ENCODE results near the gene OXER1. TPM values are rescaled to one million over a fixed set of nuclear protein-coding genes. Genes with fewer than 3 reads are reported as not detected.
"Not testable (repeated sequence)": the region's sequence is repeated elsewhere in the genome, so short reads cannot be mapped to it uniquely, and the experiment has no call there.

The OXER1 gene
- total RNA-seq, 1 donor from 2014 or later = 3.9 TPM

DNA sequence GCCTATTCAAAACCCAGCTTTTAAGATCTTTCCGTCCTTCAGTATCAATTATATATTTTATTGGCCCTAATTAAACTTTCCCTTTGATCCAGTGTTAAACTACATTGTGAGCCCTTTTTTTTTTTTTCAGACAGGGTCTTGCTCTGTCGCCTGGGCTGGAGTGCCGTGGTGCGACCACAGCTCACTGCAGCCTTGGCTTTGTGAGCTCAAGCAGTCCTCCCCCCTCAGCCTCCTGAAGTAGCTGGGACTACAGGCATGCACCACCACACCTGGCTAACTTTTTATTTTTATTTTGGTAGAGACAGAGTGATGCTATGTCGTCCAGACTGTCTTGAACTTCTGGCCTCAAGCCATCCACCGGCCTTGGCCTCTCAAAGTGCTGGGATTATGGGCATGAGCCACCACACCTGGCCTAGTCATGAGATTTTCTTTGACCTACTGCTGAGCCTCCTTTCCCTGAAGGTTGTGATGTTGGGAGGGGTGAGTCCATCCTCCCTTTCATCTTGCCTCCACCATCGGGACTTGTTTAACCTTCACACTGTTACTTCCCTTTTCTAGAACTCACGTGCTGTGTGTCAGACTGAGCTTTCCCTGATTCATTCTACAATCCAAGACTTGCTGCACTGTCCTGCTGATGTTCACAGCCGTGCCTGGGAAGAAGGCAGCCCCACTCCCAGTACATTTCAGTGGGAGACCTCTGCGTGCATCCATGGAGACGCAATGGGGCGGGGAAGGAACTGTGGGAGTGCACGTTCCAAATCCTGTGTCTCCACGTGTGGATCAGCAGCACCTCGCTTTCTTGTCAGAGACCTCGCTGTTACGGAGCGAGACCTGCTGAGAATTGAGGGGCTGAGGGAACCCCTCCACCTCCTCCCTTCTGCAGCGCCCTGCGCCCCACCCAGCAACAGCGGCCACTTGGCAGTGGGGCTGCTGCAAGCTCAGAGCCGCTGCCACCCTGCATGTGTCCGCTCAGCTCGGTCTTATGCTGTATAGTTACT, 10.8 kb downstream of the OXER1 start:
- DNase-seq (ENCODE audit: low spot score) = no peak

GRCh38 chr2:42752314-42752713, 11.6 kb downstream of the OXER1 start:
- DNase-seq (ENCODE audit: low spot score) = peak; percentile 38

DNA sequence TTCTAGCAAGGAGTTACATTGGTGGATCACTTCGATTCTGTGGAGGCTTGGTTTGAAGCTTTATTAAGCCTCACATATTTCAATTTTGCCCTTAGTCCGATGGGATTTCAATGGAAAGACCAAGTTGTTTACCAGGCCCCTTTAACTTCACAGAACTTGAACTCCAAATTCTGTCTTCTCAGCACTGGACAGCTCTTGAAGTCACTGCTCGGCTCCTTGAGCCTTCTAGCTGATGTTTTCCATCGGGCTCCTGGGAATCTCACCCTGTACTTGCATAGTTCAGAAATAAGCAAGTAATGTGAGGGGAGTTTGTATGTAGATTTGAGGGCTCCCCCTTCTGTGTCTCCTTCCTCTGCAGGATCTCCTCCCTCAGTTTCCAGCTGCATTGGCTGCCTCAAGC, 15.1 kb downstream of the OXER1 start:
- no peak for DNase-seq (ENCODE audit: low spot score)

DNA sequence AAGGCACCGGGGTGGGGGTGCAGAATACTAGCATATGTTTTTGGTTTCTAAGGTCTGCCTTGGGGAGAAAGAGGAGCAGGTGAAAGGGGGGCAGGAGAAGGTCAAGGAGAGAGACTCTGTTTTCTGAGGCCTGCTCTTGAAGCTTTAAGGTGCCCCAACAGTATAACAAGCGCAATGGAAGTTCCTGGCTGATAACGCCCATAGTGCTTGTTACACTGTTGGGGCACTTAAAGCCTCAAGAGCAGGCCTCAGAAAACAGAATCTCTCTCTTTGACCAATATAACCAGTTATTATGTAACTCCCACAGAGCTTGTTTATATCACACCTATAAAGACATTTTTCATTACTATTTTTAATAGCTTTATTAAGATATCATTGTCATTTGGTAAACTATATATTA, 16.5 kb downstream of the OXER1 start:
- no peak for DNase-seq (ENCODE audit: low spot score)

DNA sequence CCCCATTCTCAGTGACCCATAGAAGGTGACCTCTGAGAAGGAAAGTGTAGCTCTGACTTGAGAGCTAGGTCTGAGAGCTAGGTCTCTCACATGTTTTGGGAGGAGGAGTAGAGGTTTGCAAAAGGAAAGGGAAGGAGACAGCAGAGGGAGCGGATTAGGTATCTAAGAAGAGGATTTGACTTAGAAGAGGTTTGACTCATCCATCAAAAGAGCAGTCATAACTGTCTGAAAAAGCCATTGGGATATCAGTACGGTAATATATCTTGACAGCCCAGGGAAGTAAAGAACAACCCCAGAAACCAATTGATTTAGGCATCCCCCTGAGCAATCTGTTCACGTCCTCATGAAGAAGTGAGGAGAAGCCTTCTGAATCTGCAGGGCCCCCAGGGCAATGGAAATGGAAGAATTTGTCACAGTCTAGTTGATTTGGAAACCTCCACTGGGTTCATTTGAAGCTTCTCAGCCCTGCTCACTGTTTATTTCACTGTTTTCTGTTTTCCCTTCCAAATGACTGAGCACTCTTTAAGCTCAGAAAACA, 19.3 kb downstream of the OXER1 start:
- DNase-seq (ENCODE audit: low spot score) = peak; percentile 54

GRCh38 chr2:42743659-42743990, 20.3 kb downstream of the OXER1 start:
- no peak for DNase-seq (ENCODE audit: low spot score)

DNA sequence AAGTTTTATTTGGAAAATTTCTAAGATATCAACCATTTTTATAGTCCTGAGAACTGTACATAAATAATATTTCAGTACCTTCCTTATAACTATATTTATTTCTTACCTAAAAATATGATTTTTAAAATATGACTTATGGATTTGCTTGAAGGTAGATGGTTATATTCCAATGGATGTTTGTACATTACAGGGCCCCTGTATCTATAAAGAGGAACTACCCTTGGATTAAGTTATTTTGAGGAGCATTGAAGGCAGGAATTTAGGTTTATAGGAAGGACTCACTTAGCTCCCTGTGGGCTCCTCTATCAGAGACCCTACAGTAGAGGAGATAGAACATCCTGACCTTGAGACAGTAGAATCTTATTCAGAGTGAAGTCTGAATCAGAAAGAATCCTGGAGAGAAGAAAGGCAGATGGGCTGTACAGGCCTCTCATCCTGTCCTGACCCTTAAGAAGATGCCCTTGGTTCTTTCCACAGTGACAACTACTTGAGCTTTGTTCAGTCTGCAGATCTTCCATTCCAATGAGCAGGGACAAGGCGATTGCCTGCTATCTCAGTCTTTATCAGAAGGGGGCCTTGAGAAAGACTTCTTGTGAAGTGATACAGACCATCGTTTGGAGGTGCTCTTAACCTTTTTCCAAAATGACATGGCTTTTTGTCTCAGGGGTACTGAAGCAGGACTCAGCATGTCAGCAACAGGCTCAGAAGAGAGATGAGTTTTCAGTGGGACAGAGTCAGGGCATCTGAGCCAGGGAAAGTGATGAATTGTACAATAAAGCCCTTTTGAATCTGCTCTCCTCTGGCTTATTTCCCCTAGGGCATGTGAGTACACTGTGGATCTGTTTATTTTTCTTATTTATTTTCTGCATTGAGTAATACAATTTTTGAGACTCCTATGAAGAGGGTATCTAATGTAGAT, 20.9 kb downstream of the OXER1 start:
- no peak for DNase-seq (ENCODE audit: low spot score)

GRCh38 chr2:42741140-42741539, 22.8 kb downstream of the OXER1 start:
- no peak for DNase-seq (ENCODE audit: low spot score)

GRCh38 chr2:42736598-42737322, 27.2 kb downstream of the OXER1 start:
- DNase-seq (ENCODE audit: low spot score) = no peak

DNA sequence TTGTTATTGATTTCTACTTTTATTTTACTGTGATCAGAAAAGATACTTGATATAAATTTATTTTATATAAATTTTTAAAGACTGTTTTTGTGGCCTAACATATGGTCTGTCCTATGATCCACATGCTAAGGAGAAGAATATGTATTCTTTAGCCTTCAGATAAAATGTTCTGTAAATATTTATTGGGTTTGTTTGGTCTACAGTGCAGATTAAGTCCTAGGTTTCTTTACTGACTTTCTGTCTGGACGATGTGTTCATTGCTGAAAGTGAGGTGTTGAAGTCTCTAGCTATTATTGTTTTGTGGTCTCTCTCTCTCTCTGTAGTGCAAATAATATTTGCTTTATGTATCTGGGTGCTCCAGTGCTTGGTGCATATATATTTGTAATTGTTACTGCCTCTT, 30.1 kb downstream of the OXER1 start:
- DNase-seq (ENCODE audit: low spot score) = no peak

DNA sequence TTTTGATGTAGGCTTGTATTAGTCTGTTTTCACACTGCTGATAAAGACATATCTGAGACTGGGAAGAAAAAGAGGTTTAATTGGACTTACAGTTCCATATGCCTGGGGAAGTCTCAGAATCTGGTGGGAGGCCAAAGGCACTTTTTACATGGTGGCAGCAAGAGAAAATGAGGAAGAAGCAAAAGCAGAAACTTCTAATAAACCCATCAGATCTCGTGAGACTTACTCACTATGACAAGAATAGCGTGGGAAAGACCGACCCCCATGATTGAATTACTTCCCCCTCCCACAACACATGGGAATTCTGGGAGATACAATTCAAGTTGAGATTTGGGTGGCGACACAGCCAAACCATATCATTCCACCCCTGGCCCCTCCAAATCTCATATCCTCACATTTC, 32.6 kb downstream of the OXER1 start:
- not testable (repeated sequence) for DNase-seq (ENCODE audit: low spot score)

DNA sequence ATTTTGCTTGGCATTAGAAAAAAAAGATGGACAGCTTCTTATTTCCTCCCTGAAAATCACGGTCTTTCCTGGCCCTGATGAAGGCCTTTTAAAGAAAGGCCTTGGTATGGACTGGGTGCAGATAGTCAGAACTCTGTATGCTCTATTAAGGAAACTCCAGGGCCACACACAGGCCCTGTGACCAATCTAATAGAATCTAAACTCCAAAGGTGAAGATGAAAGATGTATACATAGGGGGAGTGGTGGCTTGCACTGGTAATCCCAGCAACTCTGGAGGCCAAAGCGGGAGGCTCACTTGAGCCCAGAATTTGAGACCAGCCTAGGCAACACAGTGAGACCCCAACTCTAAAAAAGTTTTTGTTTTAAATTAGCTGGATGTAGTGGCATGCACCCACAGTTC, 37.3 kb downstream of the OXER1 start:
- DNase-seq (ENCODE audit: low spot score) = no peak

GRCh38 chr2:42725657-42726056, 38.3 kb downstream of the OXER1 start:
- DNase-seq (ENCODE audit: low spot score) = no peak

- no peak for DNase-seq (ENCODE audit: low spot score)
Observed at GRCh38 chr2:42724886-42725285, 39.0 kb downstream of the OXER1 start.

GRCh38 chr2:42723465-42723864, 40.5 kb downstream of the OXER1 start:
- DNase-seq (ENCODE audit: low spot score) = no peak

- peak; percentile 91 for DNase-seq (ENCODE audit: low spot score)
Observed at GRCh38 chr2:42722320-42723190, 41.4 kb downstream of the OXER1 start.

DNA sequence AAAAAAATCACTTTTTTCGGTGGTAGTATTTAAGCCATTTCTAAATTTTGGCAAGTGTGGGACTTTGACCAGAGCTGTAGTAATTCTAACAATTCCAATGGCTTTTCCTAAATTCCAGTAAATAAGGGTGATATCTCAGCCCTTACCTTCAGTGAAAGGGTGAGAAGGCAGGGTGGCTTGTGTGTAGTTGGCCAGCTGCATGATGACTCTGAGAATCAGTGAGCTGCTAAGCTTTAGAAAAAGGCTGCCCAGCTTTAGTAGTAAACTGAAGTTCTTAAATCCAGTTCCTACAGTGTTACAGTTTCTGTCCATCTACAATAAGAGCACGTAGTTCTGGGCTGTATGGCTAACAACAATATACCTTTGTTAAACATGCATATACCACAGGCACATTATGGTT, 42.0 kb downstream of the OXER1 start:
- peak; percentile 42 for DNase-seq (ENCODE audit: low spot score)

DNA sequence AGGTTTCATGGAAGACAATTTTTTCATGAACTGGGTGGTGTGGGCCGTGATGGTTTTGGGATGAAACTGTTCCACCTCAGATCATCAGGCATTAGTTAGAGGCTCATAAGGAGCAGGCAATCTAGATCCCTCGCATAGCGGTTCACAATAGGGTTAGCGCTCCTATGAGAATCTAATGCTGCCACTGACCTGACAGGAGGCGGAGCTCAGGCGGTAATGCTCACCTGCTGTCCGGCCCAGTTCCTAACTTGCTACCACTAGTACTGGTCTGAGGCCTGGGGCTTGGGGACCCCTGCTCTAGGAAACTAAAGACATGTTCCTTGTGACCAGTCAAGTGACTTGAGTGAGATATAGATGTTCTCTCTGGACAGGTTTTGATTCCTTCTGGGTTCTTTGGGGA, 49.2 kb downstream of the OXER1 start:
- DNase-seq (ENCODE audit: low spot score) = no peak

- DNase-seq (ENCODE audit: low spot score) = no peak
Observed at GRCh38 chr2:42713920-42714319, 50.0 kb downstream of the OXER1 start.

DNA sequence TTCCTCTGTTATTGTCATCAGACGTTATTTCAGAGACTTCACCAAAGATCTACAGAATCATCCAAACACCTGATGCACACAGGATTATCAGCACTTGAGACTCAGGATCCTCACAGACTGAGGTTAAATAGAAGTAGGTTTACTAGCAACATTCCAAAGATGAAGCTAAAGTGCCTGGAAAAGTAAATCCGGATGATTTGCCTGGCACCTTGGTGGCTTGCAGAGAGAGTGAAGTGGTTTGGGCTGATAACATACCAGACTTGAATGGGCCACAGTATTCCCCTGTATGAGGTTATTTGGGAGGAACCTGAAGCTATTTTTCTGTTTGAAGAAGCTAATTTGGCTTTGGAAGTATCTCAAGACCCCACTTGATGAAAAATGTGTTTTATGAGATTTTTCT, 51.0 kb downstream of the OXER1 start:
- DNase-seq (ENCODE audit: low spot score) = no peak

All from umbilical cord (tissue), 2 donors.